A673 (cell line): ENCODE measurements around the gene JOSD2. TPM values are rescaled to one million over a fixed set of nuclear protein-coding genes. Genes with fewer than 3 reads are reported as not detected.

ENCODE experiments used
- BruUV-seq: library from RNA; stranded (reverse); fragments of 400-500 nt; replicated peaks from 2 replicates; lab custom pipeline; 2021; lab: Mats Ljungman, UMichigan
- CTCF ChIA-PET: fragments of 300-600 bp; sonication (Branson Sonifier 250); formaldehyde crosslinking; loops from one replicate; lab custom pipeline; 2022; ENCODE audit warnings: antibody characterized with exemption; lab: Charles Lee
- POLR2A ChIA-PET: fragments of 300-600 bp; sonication (Branson Sonifier 250); formaldehyde crosslinking; loops from one replicate; lab custom pipeline; 2022; ENCODE audit warnings: antibody characterized with exemption; ENCODE audit not compliant: low non-redundant PET; lab: Charles Lee
- DNase-seq: peaks from one replicate; pipeline ENCODE4 v3.0.0-alpha.2; 2015; ENCODE audit warnings: low spot score
- H3K27ac ChIP-seq: fragments of 200-600 bp; sonication (generic); 2 replicates; pipeline ENCODE4 v1.5.1; 2016; ENCODE audit warnings: mixed run types, low read depth, mild to moderate bottlenecking, mixed read lengths, antibody characterized with exemption, low read length; ENCODE audit not compliant: poor library complexity, severe bottlenecking
- H3K27me3 ChIP-seq: fragments of 200-600 bp; sonication (generic); replicated peaks from 2 replicates; pipeline ENCODE4 v1.6.1; 2017; ENCODE audit warnings: mixed run types, low read depth, mild to moderate bottlenecking, mixed read lengths, antibody characterized with exemption, low read length; ENCODE audit not compliant: insufficient read depth, poor library complexity
- H3K36me3 ChIP-seq: fragments of 200-600 bp; sonication (generic); 2 replicates; pipeline ENCODE4 v1.6.1; 2016; ENCODE audit warnings: mixed run types, mild to moderate bottlenecking, mixed read lengths, antibody characterized with exemption, low read length; ENCODE audit not compliant: insufficient read depth, poor library complexity, severe bottlenecking
- H3K4me1 ChIP-seq: fragments of 200-600 bp; sonication (generic); 2 replicates; pipeline ENCODE4 v1.6.1; 2017; ENCODE audit warnings: mixed run types, mild to moderate bottlenecking, mixed read lengths, antibody characterized with exemption, low read length; ENCODE audit not compliant: insufficient read depth, poor library complexity, severe bottlenecking
- H3K4me3 ChIP-seq: fragments of 200-600 bp; sonication (generic); 2 replicates; pipeline ENCODE4 v1.5.1; 2016; ENCODE audit warnings: low read depth, mixed run types, mild to moderate bottlenecking, mixed read lengths, low read length; ENCODE audit not compliant: poor library complexity, severe bottlenecking
- H3K9me3 ChIP-seq: fragments of 200-600 bp; sonication (generic); 2 replicates; pipeline ENCODE4 v1.6.1; 2016; ENCODE audit warnings: mixed run types, low read depth, mild to moderate bottlenecking, mixed read lengths, antibody characterized with exemption, low read length; ENCODE audit not compliant: poor library complexity, severe bottlenecking
- CTCF ChIP-seq: fragments of 300-800, 200-600 bp; sonication (generic); conservative IDR thresholded peaks from 2 replicates; pipeline ENCODE4 v1.5.1; 2017; ENCODE audit warnings: low read depth, mild to moderate bottlenecking, antibody characterized with exemption, low read length, moderate library complexity, mixed read lengths
- EZH2 ChIP-seq: fragments of 200-600 bp; sonication (generic); IDR thresholded peaks from 2 replicates; pipeline ENCODE4 v1.6.1; 2017; ENCODE audit warnings: borderline replicate concordance, low read depth, mild to moderate bottlenecking, mixed read lengths, antibody characterized with exemption, low read length; ENCODE audit not compliant: poor library complexity, severe bottlenecking
- intact Hi-C: fragments of 100-400 bp; cut with micrococcal nuclease; formaldehyde crosslinking; loops from one replicate; pipeline ENCODE4 v1.10.0; 2022; ENCODE audit not compliant: unreplicated experiment
- total RNA-seq: library from RNA; stranded (reverse); gene quantifications from 2 replicates; pipeline ENCODE4 v1.2.3, GENCODE V29; 2021

Gene JOSD2
- total RNA-seq, 1 experiment from 2014 or later = 26.8 TPM

- intact Hi-C loops = no loop called here
- no peak overlapping the region for H3K27ac ChIP-seq
- H3K4me3 ChIP-seq = no peak overlapping the region
- DNase-seq = no peak
- BruUV-seq = no TSS peak
- ChIA-PET POLR2A (no interaction called here), CTCF (no interaction called here)
- H3K9me3 ChIP-seq = no peaks in the 10 kb centered on the region
- H3K36me3 ChIP-seq = no peaks in the 10 kb centered on the region
- H3K4me1 ChIP-seq = no peaks in the 10 kb centered on the region
- TF ChIP-seq CTCF (no peak), EZH2 (no peak)
- no peaks in the 10 kb centered on the region for H3K27me3 ChIP-seq
Observed at GRCh38 chr19:50467566-50467965, 43.4 kb downstream of the JOSD2 start.

GRCh38 chr19:50466706-50467039 lies 44.3 kb downstream of the JOSD2 start:
- H3K4me1 ChIP-seq = no peaks in the 10 kb centered on the region
- no peak for DNase-seq
- H3K27me3 ChIP-seq = no peaks in the 10 kb centered on the region
- H3K27ac ChIP-seq = no peak overlapping the region
- H3K9me3 ChIP-seq = no peaks in the 10 kb centered on the region
- TF ChIP-seq CTCF (no peak), EZH2 (no peak)
- POLR2A ChIA-PET = no interaction called here
- CTCF ChIA-PET = no interaction called here
- intact Hi-C loops = no loop called here
- H3K36me3 ChIP-seq = no peaks in the 10 kb centered on the region
- H3K4me3 ChIP-seq = no peak overlapping the region
- BruUV-seq = no TSS peak

GRCh38 chr19:50465986-50466705 lies 44.8 kb downstream of the JOSD2 start:
- no peak for DNase-seq
- H3K4me3 ChIP-seq = no peak overlapping the region
- CTCF ChIA-PET = no interaction called here
- no TSS peak for BruUV-seq
- POLR2A ChIA-PET = no interaction called here
- H3K4me1 ChIP-seq = no peaks in the 10 kb centered on the region
- no peaks in the 10 kb centered on the region for H3K9me3 ChIP-seq
- H3K27ac ChIP-seq = no peak overlapping the region
- TF ChIP-seq EZH2 = no peak
- 0 out of 2 replicates have a peak, but pooled peaks have one; percentile 28 for TF ChIP-seq CTCF
- intact Hi-C loops = no loop called here
- H3K36me3 ChIP-seq = no peaks in the 10 kb centered on the region
- no peaks in the 10 kb centered on the region for H3K27me3 ChIP-seq
